Neuronal stem cell (in vitro differentiated cells): ENCODE results near the gene SMYD3.

ENCODE experiments used
- DNase-seq: peaks from one replicate; pipeline ENCODE4 v3.0.0-alpha.2; 2013; ENCODE audit warnings: low spot score
- H2AFZ ChIP-seq: one replicate; pipeline ENCODE4 v1.6.1; 2013; ENCODE audit warnings: mild to moderate bottlenecking, low read length, inconsistent platforms
- H2AK5ac ChIP-seq: 2 replicates; pipeline ENCODE4 v1.6.1; 2013; ENCODE audit warnings: low read depth, mild to moderate bottlenecking, inconsistent platforms, low read length, moderate library complexity, mixed read lengths
- H2BK120ac ChIP-seq: 2 replicates; pipeline ENCODE4 v1.6.1; 2013; ENCODE audit warnings: low read depth, mild to moderate bottlenecking, inconsistent platforms, low read length, moderate library complexity, mixed read lengths
- H2BK12ac ChIP-seq: one replicate; pipeline ENCODE4 v1.6.1; 2013; ENCODE audit warnings: low read length, inconsistent platforms
- H2BK15ac ChIP-seq: 2 replicates; pipeline ENCODE4 v1.6.1; 2013; ENCODE audit warnings: mild to moderate bottlenecking, low read length, inconsistent platforms, mixed read lengths
- H2BK5ac ChIP-seq: one replicate; pipeline ENCODE4 v1.6.1; 2013; ENCODE audit warnings: inconsistent platforms, mild to moderate bottlenecking, low read length, moderate library complexity
- H3K14ac ChIP-seq: one replicate; pipeline ENCODE4 v1.6.1; 2013; ENCODE audit warnings: low read length, inconsistent platforms
- H3K18ac ChIP-seq: 2 replicates; pipeline ENCODE4 v1.6.1; 2013; ENCODE audit warnings: low read length, inconsistent platforms
- H3K23ac ChIP-seq: 2 replicates; pipeline ENCODE4 v1.6.1; 2013; ENCODE audit warnings: low read depth, mild to moderate bottlenecking, mixed read lengths, low read length, inconsistent platforms; ENCODE audit not compliant: poor library complexity
- H3K27ac ChIP-seq: replicated peaks from 3 replicates; pipeline ENCODE4 v1.5.1; 2013; ENCODE audit warnings: low read length, inconsistent platforms
- H3K27me3 ChIP-seq, 3 experiments: 2 replicates each; pipeline ENCODE4 v1.6.1; 2013; ENCODE audit warnings: low read length in 3 of 3, mild to moderate bottlenecking in 2 of 3, inconsistent platforms in 1 of 3, low read depth in 1 of 3, mixed read lengths in 1 of 3, moderate library complexity in 1 of 3; ENCODE audit not compliant: control insufficient read depth in 3 of 3, insufficient read depth in 3 of 3
- H3K36me3 ChIP-seq, 2 donors: replicated peaks in 1 of 2; 2 replicates each; pipeline ENCODE4 v1.6.1; 2013; ENCODE audit warnings: low read length in 2 of 2; ENCODE audit not compliant: control insufficient read depth in 2 of 2, insufficient read depth in 2 of 2
- H3K4ac ChIP-seq: 2 replicates; pipeline ENCODE4 v1.6.1; 2013; ENCODE audit warnings: inconsistent platforms, mild to moderate bottlenecking, low read length, moderate library complexity
- H3K4me1 ChIP-seq, 2 donors: 1 replicate in 1 of 2; 2 replicates in 1 of 2; pipeline ENCODE4 v1.6.1; 2013; ENCODE audit warnings: low read length in 2 of 2, low read depth in 1 of 2; ENCODE audit not compliant: control insufficient read depth in 2 of 2, insufficient read depth in 1 of 2
- H3K4me2 ChIP-seq: one replicate; pipeline ENCODE4 v1.6.1; 2013; ENCODE audit warnings: mild to moderate bottlenecking, low read length, inconsistent platforms; ENCODE audit not compliant: insufficient read depth, poor library complexity, severe bottlenecking
- H3K4me3 ChIP-seq, 2 donors: 2 replicates each; pipeline ENCODE4 v1.5.1; 2013; ENCODE audit warnings: low read length in 2 of 2, mild to moderate bottlenecking in 2 of 2, inconsistent platforms in 1 of 2, moderate library complexity in 1 of 2
- H3K79me1 ChIP-seq: one replicate; pipeline ENCODE4 v1.6.1; 2013; ENCODE audit warnings: low read depth, mild to moderate bottlenecking, inconsistent platforms, low read length, moderate library complexity
- H3K9ac ChIP-seq: one replicate; pipeline ENCODE4 v1.6.1; 2013; ENCODE audit warnings: mild to moderate bottlenecking, low read depth, low read length, inconsistent platforms; ENCODE audit not compliant: poor library complexity
- H3K9me3 ChIP-seq, 2 donors: replicated peaks in 1 of 2; 2 replicates each; pipeline versions ENCODE3 to v1.6.1; 2013; ENCODE audit warnings: low read length in 2 of 2, mild to moderate bottlenecking in 2 of 2, inconsistent platforms in 1 of 2, low read depth in 1 of 2, mixed read lengths in 1 of 2, moderate library complexity in 1 of 2; ENCODE audit not compliant: control insufficient read depth in 2 of 2, insufficient read depth in 1 of 2
- H4K8ac ChIP-seq: one replicate; pipeline ENCODE4 v1.6.1; 2013; ENCODE audit warnings: low read depth, mild to moderate bottlenecking, inconsistent platforms, low read length, moderate library complexity
- H4K91ac ChIP-seq: one replicate; pipeline ENCODE4 v1.6.1; 2013; ENCODE audit warnings: low read length, low read depth, mild to moderate bottlenecking, inconsistent platforms; ENCODE audit not compliant: poor library complexity
- WGBS, 2 donors: extraction: QIAGEN DNeasy Blood & Tissue Kit; methylation state at CpG; one replicate each; pipeline ENCODE4 v1.1.7; 2013; ENCODE audit warnings: missing lambda C conversion rate in 2 of 2, mixed read lengths in 1 of 2; ENCODE audit not compliant: insufficient read length in 2 of 2, insufficient replicate concordance in 1 of 2; ENCODE audit errors: extremely low coverage in 2 of 2; 5-methylcytosine and 5-hydroxymethylcytosine counted together

Gene SMYD3

GRCh38 chr1:246179401-246179800, 327.7 kb downstream of the SMYD3 start:
- no peak overlapping the region for H2BK15ac ChIP-seq
- WGBS, 2 donors, result no CpG with 5 or more reads among the region's 1 CpG

GRCh38 chr1:246178717-246179311, 328.3 kb downstream of the SMYD3 start:
- H4K91ac ChIP-seq, result no peak overlapping the region
- H2BK12ac ChIP-seq, result no peak overlapping the region
- no CpG with 5 or more reads among the region's 6 CpGs for WGBS, 2 donors
- no peak overlapping the region for H3K4ac ChIP-seq
- no peak overlapping the region for H3K27ac ChIP-seq
- no peak for DNase-seq
- H2AFZ ChIP-seq, result no peak overlapping the region
- H2BK5ac ChIP-seq, result no peak overlapping the region
- H3K9ac ChIP-seq, result no peak overlapping the region
- no peak overlapping the region for H3K4me2 ChIP-seq
- H2AK5ac ChIP-seq, result no peak overlapping the region
- H3K9me3 ChIP-seq, result no peaks in the 10 kb centered on the region
- no peaks in the 10 kb centered on the region for H3K27me3 ChIP-seq
- no peaks in the 10 kb centered on the region for H3K36me3 ChIP-seq
- H2BK15ac ChIP-seq, result no peak overlapping the region
- H2BK120ac ChIP-seq, result no peak overlapping the region
- no peak overlapping the region for H4K8ac ChIP-seq
- no peak overlapping the region for H3K23ac ChIP-seq
- H3K4me3 ChIP-seq, result no peak overlapping the region
- no peak overlapping the region for H3K14ac ChIP-seq
- no peaks in the 10 kb centered on the region for H3K4me1 ChIP-seq
- no peaks in the 10 kb centered on the region for H3K79me1 ChIP-seq
- no peak overlapping the region for H3K18ac ChIP-seq

More at GRCh38 chr1:246179401-246179800, 327.7 kb downstream of the SMYD3 start:
- Histone ChIP-seq H3K27me3 (no peaks in the 10 kb centered on the region), H4K8ac (no peak overlapping the region), H3K23ac (no peak overlapping the region), H3K14ac (no peak overlapping the region), H3K79me1 (no peaks in the 10 kb centered on the region), H2BK5ac (no peak overlapping the region), H2BK120ac (no peak overlapping the region), H4K91ac (no peak overlapping the region), H3K18ac (no peak overlapping the region), H3K9me3 (peaks cover 0 to under 1% of the 10 kb centered on the region in 2 donors), H2AK5ac (no peak overlapping the region), H3K9ac (no peak overlapping the region), H3K4me3 (no peak overlapping the region), H2BK12ac (no peak overlapping the region), H3K4me1 (no peaks in the 10 kb centered on the region), H3K4ac (no peak overlapping the region), H3K4me2 (no peak overlapping the region), H3K36me3 (no peaks in the 10 kb centered on the region), H3K27ac (no peak overlapping the region), H2AFZ (no peak overlapping the region)
- DNase-seq, result no peak

GRCh38 chr1:246176126-246177024, 330.7 kb downstream of the SMYD3 start:
- H4K8ac ChIP-seq, result no peak overlapping the region
- no peak overlapping the region for H2BK12ac ChIP-seq
- H3K9me3 ChIP-seq, result no peaks in the 10 kb centered on the region
- no peaks in the 10 kb centered on the region for H3K79me1 ChIP-seq
- H2BK5ac ChIP-seq, result no peak overlapping the region
- no peak overlapping the region for H3K4me3 ChIP-seq
- H3K27ac ChIP-seq, result no peak overlapping the region
- no peak overlapping the region for H4K91ac ChIP-seq
- H3K27me3 ChIP-seq, result no peaks in the 10 kb centered on the region
- no peaks in the 10 kb centered on the region for H3K4me1 ChIP-seq
- no peak overlapping the region for H3K9ac ChIP-seq
- no peaks in the 10 kb centered on the region for H3K36me3 ChIP-seq
- DNase-seq, result no peak
- H3K4ac ChIP-seq, result no peak overlapping the region
- no peak overlapping the region for H2AFZ ChIP-seq
- H3K18ac ChIP-seq, result no peak overlapping the region
- no peak overlapping the region for H3K4me2 ChIP-seq
- H3K14ac ChIP-seq, result no peak overlapping the region
- H2BK120ac ChIP-seq, result no peak overlapping the region
- no peak overlapping the region for H2BK15ac ChIP-seq
- H3K23ac ChIP-seq, result no peak overlapping the region
- no peak overlapping the region for H2AK5ac ChIP-seq
- WGBS, 2 donors, result no CpG with 5 or more reads among the region's 11 CpGs

GRCh38 chr1:246170574-246171261, 336.4 kb downstream of the SMYD3 start:
- H2BK5ac ChIP-seq, result no peak overlapping the region
- H3K4ac ChIP-seq, result no peak overlapping the region
- no peak overlapping the region for H3K27ac ChIP-seq
- no CpG with 5 or more reads among the region's 8 CpGs for WGBS, 2 donors
- no peak overlapping the region for H2AFZ ChIP-seq
- H3K23ac ChIP-seq, result no peak overlapping the region
- no peak overlapping the region for H3K4me3 ChIP-seq
- H2AK5ac ChIP-seq, result no peak overlapping the region
- no peak overlapping the region for H2BK120ac ChIP-seq
- no peak overlapping the region for H3K14ac ChIP-seq
- peaks cover 0 to 2% of the 10 kb centered on the region in 2 donors for H3K4me1 ChIP-seq
- no peak for DNase-seq
- no peaks in the 10 kb centered on the region for H3K79me1 ChIP-seq
- no peak overlapping the region for H3K18ac ChIP-seq
- H3K36me3 ChIP-seq, result no peaks in the 10 kb centered on the region
- no peak overlapping the region for H4K91ac ChIP-seq
- no peaks in the 10 kb centered on the region for H3K9me3 ChIP-seq
- H4K8ac ChIP-seq, result no peak overlapping the region
- no peak overlapping the region for H3K9ac ChIP-seq
- no peak overlapping the region for H2BK15ac ChIP-seq
- no peak overlapping the region for H2BK12ac ChIP-seq
- H3K27me3 ChIP-seq, result no peaks in the 10 kb centered on the region
- no peak overlapping the region for H3K4me2 ChIP-seq
